Esophagus muscularis mucosa (tissue), 4 donors: ENCODE data around the gene SGSM2. TPM values are rescaled to one million over a fixed set of nuclear protein-coding genes. Genes with fewer than 3 reads are reported as not detected.

Experiments used
- DNase-seq: peaks from one replicate; pipeline ENCODE4 v3.0.0-alpha.2; 2017; ENCODE audit errors: extremely low spot score
- H3K27ac ChIP-seq, 4 donors: fragments of 200-600 bp; sonication (generic); replicated peaks in 1 of 4; 1 replicate in 3 of 4; 2 replicates in 1 of 4; pipeline ENCODE4 v1.5.1; 2016 to 2019; ENCODE audit warnings: mild to moderate bottlenecking in 1 of 4
- H3K27me3 ChIP-seq, 4 donors: fragments of 200-600 bp; sonication (generic); one replicate each; pipeline versions ENCODE4 v1.5.1 to v1.6.0; 2016 to 2019
- H3K36me3 ChIP-seq, 4 donors: fragments of 200-600 bp; sonication (generic); one replicate each; pipeline ENCODE4 v1.5.1; 2016 to 2019
- H3K4me1 ChIP-seq, 4 donors: fragments of 200-600 bp; sonication (generic); one replicate each; pipeline ENCODE4 v1.5.1; 2016 to 2019
- H3K4me3 ChIP-seq, 4 donors: fragments of 200-600 bp; sonication (generic); 1 replicate in 2 of 4; 2 replicates in 2 of 4; pipeline ENCODE4 v1.5.1; 2016 to 2019; ENCODE audit warnings: mild to moderate bottlenecking in 4 of 4, moderate library complexity in 1 of 4
- H3K9me3 ChIP-seq, 4 donors: fragments of 200-600 bp; sonication (generic); 1 replicate in 3 of 4; 2 replicates in 1 of 4; pipeline ENCODE4 v1.5.1; 2016 to 2019
- EP300 ChIP-seq: sonication (generic); formaldehyde crosslinking; IDR thresholded peaks from one replicate; pipeline ENCODE4 v1.6.1; 2017; ENCODE audit warnings: antibody characterized with exemption
- POLR2A ChIP-seq: fragments of 450-650 bp; IDR thresholded peaks from one replicate; pipeline ENCODE4 v1.6.1; 2017; ENCODE audit warnings: antibody characterized with exemption, moderate library complexity, mild to moderate bottlenecking, low read depth
- POLR2AphosphoS5 ChIP-seq, 2 donors: sonication (generic); formaldehyde crosslinking; IDR thresholded peaks; one replicate each; pipeline ENCODE4 v1.6.1; 2017; ENCODE audit warnings: antibody characterized with exemption in 2 of 2
- WGBS: methylation state at CpG from one replicate; pipeline ENCODE4 v1.1.5; 2018; 5-methylcytosine and 5-hydroxymethylcytosine counted together
- intact Hi-C: fragments of 100-400 bp; cut with DNase I; formaldehyde crosslinking; loops from one replicate; pipeline ENCODE4 v1.15.1; 2023
- total RNA-seq, 4 donors: library from RNA; depleted of rRNA; stranded (reverse); fragments of >200 nt; gene quantifications; one replicate each; pipeline versions ENCODE4 v1.1.0 to v1.2.1, GENCODE V29; 2016
- TF ChIP-seq, protein P1 (sequence below), 3 experiments: fragments of 200-600 bp in 2 of 3; fragments of 450-650 bp in 1 of 3; sonication (generic) in 2 of 3; IDR thresholded peaks; one replicate each; pipeline ENCODE4 v1.5.1; 2017 to 2019; ENCODE audit warnings: antibody characterized with exemption in 3 of 3, mild to moderate bottlenecking in 2 of 3, moderate library complexity in 1 of 3

The SGSM2 gene
- total RNA-seq, 4 donors from 2014 or later, result 32.0 to 72.2 (median 37.8) TPM

DNA sequence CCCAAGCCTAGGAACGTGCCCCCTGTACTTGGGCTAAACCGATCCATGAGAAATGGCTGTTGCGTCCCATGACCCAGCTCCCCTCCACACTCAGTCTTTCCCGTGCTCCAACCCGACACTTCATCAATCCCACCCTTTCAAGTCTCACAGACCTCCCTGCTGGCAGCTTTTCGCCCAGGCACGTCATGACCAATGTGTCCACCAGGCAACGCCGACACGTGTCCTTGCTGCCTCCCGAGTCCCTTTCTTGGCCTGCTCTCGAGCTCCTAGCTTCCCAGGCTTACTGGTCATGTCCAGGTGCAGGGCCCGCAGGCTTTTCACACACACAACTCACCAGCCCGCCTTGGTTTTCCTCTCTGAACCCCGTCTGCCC is 51.4 kb downstream of the SGSM2 start:
- intact Hi-C loops, result no loop called here
- H3K27ac ChIP-seq, result peak overlapping the region in 3 of 4 donors; percentile 100
- H3K4me1 ChIP-seq, result peaks cover 31 to 79% (median 57%) of the 10 kb centered on the region in 4 donors
- H3K27me3 ChIP-seq, result peaks cover 0 to 5% (median 0%) of the 10 kb centered on the region in 4 donors
- no peak for DNase-seq
- peaks cover 6 to 44% (median 30%) of the 10 kb centered on the region in 4 donors for H3K36me3 ChIP-seq
- 86% methylated on average over 15 of the region's 15 CpGs for WGBS
- no peaks in the 10 kb centered on the region for H3K9me3 ChIP-seq
- TF ChIP-seq EP300 (no peak), POLR2A (no peak), POLR2AphosphoS5 (IDR thresholded peaks at IDR 0.05) (no peak)
- TF ChIP-seq, protein P1, sequence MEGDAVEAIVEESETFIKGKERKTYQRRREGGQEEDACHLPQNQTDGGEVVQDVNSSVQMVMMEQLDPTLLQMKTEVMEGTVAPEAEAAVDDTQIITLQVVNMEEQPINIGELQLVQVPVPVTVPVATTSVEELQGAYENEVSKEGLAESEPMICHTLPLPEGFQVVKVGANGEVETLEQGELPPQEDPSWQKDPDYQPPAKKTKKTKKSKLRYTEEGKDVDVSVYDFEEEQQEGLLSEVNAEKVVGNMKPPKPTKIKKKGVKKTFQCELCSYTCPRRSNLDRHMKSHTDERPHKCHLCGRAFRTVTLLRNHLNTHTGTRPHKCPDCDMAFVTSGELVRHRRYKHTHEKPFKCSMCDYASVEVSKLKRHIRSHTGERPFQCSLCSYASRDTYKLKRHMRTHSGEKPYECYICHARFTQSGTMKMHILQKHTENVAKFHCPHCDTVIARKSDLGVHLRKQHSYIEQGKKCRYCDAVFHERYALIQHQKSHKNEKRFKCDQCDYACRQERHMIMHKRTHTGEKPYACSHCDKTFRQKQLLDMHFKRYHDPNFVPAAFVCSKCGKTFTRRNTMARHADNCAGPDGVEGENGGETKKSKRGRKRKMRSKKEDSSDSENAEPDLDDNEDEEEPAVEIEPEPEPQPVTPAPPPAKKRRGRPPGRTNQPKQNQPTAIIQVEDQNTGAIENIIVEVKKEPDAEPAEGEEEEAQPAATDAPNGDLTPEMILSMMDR (IDR thresholded peaks at IDR 0.05), result no peak
- H3K4me3 ChIP-seq, result no peak overlapping the region

DNA sequence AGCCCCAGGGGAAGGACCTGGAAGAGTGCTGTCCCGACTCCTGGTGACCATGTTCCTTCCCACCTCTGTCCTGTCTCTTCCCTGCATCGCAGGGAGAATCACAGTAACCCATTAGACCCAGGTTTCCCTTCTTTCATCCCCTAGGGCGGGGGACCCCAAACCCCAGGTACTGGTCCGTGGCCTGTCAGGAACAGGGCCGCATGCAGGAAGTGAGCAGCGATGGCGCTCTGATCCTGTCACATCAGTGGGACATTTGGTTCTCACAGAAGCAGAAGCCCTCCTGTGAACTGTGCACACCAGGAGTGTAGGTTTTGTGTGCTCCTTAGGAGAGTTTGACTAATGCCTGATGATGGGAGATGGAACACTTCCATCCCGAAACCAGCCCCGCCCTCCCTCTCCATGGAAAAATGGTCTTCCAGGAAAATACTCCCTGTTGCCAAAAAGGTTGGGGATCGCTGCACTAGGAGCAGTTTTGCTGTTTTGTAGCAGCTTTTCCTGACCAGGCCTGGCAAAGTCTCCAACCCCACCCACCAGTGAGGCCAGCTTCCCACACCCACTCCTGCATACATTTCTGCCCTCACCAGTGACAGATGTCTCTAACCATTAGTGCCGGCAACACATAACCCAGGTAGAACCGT is 53.0 kb downstream of the SGSM2 start:
- intact Hi-C loops, result no loop called here
- peak overlapping the region; percentile 98 to 100 (median 100) for H3K27ac ChIP-seq

DNA sequence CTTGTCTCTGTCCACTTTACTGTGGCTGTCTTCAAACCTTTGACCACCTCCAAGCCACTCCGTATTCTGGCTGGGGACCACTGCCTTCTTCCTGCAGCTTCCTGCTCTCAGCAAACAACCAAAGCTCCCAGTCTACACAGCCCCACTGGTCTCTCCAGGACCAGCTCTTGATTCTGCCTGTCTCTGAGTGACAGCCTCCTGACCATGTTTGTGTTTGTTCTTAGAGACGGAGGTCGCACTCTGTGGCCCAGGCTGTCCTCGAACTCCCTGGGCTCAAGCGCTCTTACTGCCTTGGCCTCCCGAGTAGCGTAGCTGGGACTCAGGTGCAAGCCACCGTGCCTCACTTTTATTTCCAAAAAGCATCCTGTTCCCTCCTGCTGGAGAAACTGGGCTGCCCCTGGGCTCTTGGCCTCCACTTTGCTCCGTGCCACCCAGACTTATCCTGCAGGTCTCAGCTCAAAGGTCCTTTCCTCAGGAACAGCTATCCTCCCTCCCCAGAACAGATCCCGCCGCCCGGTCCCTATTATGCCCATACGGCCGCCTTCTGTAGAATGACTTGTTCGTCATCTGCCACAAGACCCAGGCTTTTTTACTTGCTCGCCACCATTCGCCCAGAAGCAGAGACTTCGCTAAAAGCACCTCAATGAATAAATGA is 54.4 kb downstream of the SGSM2 start:
- DNase-seq, result no peak
- Histone ChIP-seq H3K27ac (peak overlapping the region; percentile 98 to 100 (median 100)), H3K4me1 (peaks cover 58 to 83% (median 70%) of the 10 kb centered on the region in 4 donors), H3K36me3 (peaks cover 3 to 23% (median 14%) of the 10 kb centered on the region in 4 donors), H3K27me3 (peaks cover 0 to 5% (median 0%) of the 10 kb centered on the region in 4 donors), H3K4me3 (peak overlapping the region; percentile 78 to 92 (median 86)), H3K9me3 (no peaks in the 10 kb centered on the region)
- 52% methylated on average over 18 of the region's 18 CpGs for WGBS
- intact Hi-C loops, result no loop called here
- TF ChIP-seq POLR2AphosphoS5 (IDR thresholded peaks at IDR 0.05) (no peak), POLR2A (no peak), EP300 (no peak)
- TF ChIP-seq, protein P1 (IDR thresholded peaks at IDR 0.05), result no peak

More for the DNA sequence above, 53.0 kb downstream of the SGSM2 start:
- TF ChIP-seq POLR2A, result no peak
- TF ChIP-seq POLR2AphosphoS5 (IDR thresholded peaks at IDR 0.05), result peak; percentile 28 to 50
- no peak for TF ChIP-seq EP300
- H3K36me3 ChIP-seq, result peaks cover 6 to 37% (median 27%) of the 10 kb centered on the region in 4 donors
- H3K27me3 ChIP-seq, result peaks cover 0 to 5% (median 0%) of the 10 kb centered on the region in 4 donors
- WGBS, result 59% methylated on average over 12 of the region's 12 CpGs
- no peaks in the 10 kb centered on the region for H3K9me3 ChIP-seq
- peaks cover 45 to 83% (median 64%) of the 10 kb centered on the region in 4 donors for H3K4me1 ChIP-seq
- H3K4me3 ChIP-seq, result no peak overlapping the region
- DNase-seq, result no peak

DNA sequence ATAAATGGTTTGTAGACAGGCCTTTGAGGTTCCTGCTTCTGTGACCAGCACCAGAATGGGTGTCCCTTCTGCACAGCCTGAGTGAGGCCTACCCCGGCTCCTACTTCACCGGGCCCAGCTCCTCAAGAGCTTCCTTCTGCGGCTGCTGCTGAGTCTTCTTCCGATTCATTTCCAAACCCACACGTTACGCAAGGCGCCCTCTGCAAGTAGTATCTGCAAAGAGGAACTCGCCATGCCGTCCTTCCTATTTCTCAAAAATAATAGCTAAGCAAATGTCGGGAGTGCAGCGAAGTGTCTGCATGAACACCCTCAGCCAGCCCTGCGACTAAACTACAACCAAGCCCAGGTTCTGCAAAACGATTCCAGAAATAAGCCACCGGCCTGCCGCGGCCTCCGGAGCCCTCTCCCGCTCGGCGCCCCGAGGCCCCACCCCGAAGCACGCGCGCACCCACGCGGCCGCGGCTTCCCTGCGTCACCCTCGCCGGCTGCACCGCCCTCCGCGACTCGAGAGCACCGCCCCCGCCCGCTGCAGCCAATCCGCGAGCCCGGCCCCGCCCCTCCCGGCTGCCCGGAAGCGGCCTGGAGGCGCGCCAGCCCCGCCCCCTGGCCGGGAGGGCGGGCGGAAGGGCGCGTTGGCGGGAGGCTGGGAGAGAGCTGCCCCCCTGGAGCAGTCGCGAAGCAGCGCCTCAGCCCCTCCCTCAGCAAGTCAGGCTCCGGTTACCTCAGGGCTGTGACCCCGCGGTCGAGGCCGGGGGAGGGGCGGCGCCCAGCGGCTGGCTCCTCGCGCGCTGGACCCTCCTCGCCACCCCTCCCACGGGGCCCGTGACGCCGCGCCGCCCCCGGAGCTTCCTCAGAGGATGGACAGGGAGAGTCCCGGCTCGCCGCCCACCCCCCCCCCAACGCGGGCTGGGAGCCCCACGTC is 55.2 kb downstream of the SGSM2 start:
- Histone ChIP-seq H3K27ac (peak overlapping the region; percentile 98 to 100 (median 100)), H3K36me3 (peaks cover 0 to 15% (median 6%) of the 10 kb centered on the region in 4 donors), H3K4me1 (peaks cover 63 to 87% (median 78%) of the 10 kb centered on the region in 4 donors), H3K27me3 (peaks cover 0 to 5% (median 0%) of the 10 kb centered on the region in 4 donors), H3K4me3 (peak overlapping the region; percentile 78 to 92 (median 86)), H3K9me3 (no peaks in the 10 kb centered on the region)
- TF ChIP-seq, protein P1 (IDR thresholded peaks at IDR 0.05), result no peak
- TF ChIP-seq EP300 (peak; percentile 27), POLR2A (peak; percentile 66), POLR2AphosphoS5 (IDR thresholded peaks at IDR 0.05) (peak in 1 of 2 donors; percentile 89)
- intact Hi-C loops, result no loop called here
- peak; percentile 99 for DNase-seq
- under 1% methylated on average over 23 of the region's 83 CpGs for WGBS
